HL-60/S4 (cell line): Measurements from ENCODE around the gene HEXIM1.

Experiments
- in situ Hi-C: fragments of 300-500 bp; cut with MboI; formaldehyde crosslinking; loops from 2 replicates; pipeline ENCODE4 v1.14.3; 2022; ENCODE audit warnings: low sequenced_read_pairs

Gene HEXIM1

DNA sequence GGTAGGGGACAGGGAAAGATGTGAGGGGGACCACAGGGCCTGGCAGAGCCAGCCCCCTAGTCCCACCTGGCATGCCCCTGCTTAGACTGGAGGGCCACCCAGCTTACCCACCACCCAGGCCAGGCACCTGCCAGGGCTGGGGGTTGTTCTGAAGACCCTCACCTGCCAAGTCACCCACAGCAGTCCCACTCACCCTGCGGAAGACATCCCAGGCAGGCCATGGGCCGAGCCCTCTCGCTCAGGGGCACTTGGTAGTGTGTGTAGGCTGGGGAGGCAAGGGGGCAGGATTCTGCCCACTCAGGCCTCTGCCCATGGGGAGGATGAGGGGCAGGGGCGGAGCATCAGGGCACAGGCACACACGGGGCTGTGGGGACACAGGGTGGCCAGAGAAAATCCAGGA is 19.9 kb upstream of the HEXIM1 start:
- in situ Hi-C loops: loop anchor here (10.0 kb wide), 1 partner anchor 354 kb away; no protein-coding TSS in a partner anchor

DNA sequence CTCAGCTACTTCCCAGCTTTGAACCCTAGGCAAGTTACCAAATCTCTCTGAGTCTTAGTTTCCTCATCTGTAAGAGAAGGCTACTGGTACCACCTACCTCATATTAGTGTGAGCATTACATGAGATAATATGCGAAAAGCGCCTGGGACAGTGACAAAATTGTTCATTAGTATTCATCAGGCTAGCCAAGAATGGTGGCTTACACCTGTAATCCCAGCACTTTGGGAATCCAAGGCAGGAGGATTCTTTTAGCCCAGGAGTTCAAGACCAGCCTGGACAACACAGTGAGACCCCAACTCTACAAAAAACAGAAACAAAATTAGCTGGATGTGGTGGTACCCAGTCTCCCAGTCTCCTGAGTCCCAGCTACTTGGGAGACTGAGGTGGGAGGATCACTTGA is 19.3 kb upstream of the HEXIM1 start:
- in situ Hi-C loops: loop anchor here (10.0 kb wide), 1 partner anchor 354 kb away; no protein-coding TSS in a partner anchor

DNA sequence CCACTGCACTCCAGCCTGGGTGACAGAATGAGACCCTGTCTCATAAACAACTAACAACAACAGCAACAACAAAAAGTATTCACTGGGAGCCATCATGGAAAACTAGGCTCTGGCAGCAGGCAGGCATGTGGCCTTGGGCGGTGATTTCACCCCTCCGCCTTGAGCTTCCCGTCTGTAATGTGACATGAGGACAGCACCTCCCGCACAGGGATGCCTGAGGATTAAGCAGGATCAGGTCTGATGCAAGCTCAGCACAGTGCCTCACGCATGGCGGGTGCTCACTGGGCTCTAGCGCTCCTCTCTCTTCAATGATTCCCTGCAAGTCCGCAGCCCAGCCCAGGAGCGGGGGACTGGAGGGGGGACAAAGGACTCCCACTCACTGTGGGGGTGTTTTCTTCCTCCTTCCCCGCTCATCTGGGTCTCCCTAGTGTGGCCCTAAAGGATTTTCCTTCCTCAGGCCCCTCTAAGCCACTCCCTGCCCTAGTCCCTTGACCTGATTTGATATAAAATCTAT is 18.8 kb upstream of the HEXIM1 start:
- in situ Hi-C loops: loop anchor here (10.0 kb wide), 1 partner anchor 355 kb away; no protein-coding TSS in a partner anchor

DNA sequence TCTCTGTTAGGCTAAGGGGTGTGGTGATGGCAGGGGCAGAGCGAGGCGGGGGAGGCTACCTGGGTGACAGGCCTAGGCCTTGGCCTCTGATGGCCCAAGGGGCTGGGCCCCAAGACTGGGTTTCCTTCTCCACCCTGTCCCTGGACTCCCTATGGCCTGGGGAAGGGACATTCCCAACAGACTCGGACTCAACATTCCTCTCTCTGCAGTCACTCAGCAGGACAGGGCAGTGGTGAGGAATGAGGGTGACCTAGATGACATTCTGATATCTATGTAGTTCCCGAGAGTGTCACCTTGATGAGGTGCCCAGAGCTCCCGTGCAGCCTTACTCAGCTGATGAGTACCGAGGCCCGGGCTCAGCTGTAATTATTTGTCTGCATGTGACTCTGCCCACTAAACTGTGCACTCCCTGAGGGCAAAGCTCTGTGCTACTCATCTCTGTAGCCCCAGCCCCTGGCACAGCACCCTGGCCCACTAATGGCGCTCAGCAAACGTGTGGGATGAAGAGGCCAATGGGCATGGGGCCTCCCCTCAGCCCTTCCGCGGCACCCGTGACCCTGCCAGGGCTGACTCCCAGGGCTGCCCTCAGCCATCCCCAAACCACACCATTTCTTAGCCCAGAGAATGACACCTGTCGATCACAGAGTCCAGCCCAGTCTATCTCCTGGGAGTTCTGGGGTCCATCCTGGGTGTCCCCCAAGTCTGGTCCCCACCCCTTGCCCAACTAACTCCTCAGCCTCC is 18.2 kb upstream of the HEXIM1 start:
- in situ Hi-C loops: loop anchor here (10.0 kb wide), 1 partner anchor 355 kb away; no protein-coding TSS in a partner anchor

GRCh38 chr17:45130681-45131615 is 17.3 kb upstream of the HEXIM1 start:
- in situ Hi-C loops: no loop called here

DNA sequence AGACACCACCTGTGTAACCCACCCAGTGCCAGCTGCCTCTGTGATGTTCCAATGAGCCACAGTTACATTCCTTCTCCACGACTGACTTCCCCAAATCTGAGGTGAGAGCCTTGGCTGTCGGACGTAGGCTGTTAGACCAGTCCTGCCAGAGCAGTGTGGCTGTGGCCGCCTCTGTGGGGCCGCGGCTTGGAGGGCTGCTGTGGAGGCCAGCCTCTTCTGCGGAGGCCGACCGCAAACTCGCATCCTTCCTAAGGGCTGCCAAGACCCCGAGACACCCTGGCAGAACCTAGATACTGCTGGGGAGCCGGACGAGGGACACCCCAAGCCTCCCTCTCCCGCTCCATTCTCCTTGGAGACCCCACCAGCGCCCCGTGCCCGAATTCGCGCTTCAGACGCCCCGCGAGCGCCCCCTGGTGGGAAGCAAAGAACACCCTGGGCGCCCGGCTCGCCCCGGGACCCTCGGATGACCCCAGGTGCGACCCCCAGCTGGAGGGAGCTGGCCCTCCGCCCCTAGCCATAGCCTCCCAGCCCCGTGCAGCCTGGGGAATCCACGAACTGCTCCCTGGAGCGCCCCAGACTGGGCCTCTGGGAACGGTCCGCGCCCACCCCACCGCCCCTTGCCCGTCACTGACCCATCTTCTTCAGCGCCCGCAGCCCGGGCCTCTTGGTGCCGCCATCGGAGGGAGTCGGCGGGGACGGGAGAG is 16.5 kb upstream of the HEXIM1 start:
- in situ Hi-C loops: no loop called here

DNA sequence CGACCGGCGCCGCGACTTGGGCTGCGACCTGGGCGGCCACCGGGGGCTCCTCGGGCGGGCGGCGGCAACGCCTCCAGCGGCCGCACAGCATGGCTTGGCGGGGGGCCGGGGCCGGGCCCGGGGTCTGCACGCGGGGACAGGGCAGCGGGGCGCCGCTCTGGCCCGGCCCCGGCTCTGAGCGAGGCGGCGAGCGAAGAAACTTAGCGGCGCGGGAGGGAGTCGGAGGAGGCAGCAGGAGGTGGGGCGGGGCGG is 16.0 kb upstream of the HEXIM1 start, which contains the start of gene PLCD3:
Gene PLCD3, minus strand, starts transcription at position 196 of the 252 bp plus-strand sequence. Its CDS starts 105 bp downstream, at position 91.
- in situ Hi-C loops: no loop called here

DNA sequence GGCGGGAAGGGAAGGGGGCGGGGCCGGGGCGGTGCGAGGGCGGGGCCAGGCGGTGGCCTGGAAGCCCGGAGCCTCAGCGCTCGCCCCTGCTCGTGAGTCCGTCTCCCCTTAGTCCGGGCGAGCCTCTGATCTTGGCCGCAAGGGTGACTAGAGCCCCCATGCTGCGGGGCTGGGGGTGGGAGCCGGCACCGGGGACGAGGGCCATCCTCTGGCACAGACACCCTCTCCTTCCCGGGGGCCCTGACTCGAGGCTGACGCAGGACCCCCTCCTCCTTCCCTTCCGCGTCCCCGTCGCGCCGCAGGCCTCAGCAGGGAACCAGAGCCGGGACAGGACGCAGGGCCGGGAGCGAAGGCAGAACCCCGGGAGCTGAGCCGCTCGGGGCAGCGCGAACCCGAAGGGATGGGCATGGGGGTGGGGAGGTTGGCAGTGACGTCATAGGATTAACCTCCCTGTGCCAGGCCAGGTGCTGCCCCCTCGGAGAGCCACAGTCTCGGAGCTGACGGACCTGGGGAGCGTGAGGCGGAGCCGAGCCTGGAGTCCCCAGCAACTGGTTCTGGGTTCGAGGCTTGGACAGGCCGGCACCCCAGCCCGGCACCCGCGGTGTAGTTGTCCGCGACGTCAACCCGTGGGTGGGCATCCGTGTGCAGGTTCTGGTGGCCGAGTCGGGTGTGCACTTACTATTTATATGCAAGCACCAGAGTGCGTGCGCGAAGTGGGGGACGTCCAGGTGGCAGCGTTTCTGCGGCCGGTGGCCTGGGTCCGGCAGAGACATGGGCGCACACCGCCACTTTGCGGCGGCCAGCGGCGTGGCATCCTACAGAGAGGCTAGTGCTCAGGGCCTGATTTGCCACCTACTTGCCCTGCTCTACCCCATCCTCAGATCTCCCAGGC is 15.5 kb upstream of the HEXIM1 start:
- in situ Hi-C loops: no loop called here

DNA sequence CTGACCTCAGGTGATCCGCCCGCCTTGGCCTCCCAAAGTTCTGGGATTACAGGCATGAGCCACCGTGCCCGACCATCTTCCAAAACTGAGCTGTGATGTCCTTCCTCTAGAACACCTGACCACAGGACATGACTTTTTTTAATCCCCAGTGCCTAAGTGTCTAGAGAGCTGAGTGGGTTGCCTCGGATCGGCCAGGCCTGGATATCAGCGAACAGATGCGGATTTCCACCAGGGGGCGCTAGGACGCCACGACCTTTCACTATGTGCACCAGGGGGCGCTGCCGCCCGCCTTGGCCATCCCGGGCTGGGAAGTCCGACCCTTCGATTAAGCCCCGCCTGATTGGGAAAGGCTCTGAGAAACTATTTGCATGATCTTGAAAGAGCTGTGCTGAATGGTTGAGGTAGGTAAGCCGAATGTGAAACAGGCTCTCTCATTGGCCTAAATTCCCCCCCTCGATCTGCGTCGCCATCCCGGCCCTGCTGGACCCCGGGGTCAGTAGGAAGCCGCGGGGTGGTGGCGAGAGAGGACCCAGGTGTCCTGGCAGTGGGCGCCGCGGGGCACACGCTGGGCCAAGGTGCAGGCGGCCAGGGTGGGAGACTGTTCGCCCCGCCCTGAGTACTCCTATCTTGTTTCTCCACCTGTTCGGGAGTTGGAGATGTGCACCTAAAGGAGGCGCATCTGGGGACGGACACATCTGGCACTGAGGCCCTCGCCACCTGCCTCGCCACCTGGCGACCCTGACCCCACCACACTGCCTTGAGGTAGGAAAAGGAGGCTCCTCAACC is 12.9 kb upstream of the HEXIM1 start, which contains the start of gene ACBD4:
Gene ACBD4, plus strand, starts transcription at position 496 of the 786 bp plus-strand sequence. CDS start 458 bp downstream, outside the sequence.
- in situ Hi-C loops: no loop called here

- in situ Hi-C loops: no loop called here
Measured at GRCh38 chr17:45135978-45136791, 12.1 kb upstream of the HEXIM1 start.

GRCh38 chr17:45136846-45137560 is 11.3 kb upstream of the HEXIM1 start:
- in situ Hi-C loops: no loop called here

DNA sequence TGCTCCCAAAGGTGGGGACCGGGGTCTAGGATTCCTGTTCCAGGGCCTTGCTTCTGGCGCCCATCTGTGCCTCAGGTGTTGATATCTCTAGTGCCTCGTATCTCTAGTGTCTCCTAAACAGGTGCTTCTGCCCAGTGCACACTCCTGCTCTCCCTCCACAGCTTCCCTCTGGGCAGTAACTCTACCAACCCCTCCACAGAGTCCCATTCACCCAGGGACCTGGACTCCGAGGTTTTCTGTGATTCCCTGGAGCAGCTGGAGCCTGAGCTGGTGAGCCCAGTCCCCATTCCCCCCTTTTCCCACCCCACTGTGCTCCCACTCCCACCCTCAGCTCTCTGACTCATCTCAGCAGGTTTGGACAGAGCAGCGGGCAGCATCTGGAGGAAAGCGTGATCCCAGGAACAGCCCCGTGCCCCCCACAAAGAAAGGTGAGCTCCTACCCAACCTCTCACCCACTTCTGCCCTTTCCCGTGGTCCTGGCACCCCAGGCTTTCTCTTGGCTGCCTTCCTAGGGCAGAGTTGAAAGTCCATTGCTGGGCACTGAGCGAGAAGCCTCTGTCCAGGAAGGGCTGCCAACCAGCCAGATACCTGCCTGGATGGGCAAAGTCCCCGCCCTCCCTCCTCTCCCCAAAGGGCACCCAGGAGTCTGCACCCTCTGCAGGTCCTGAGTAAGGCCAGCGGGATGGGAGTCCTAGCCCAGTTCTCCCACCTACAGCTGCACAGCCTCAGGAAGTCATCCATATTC is 10.5 kb upstream of the HEXIM1 start:
- in situ Hi-C loops: no loop called here

GRCh38 chr17:45138911-45139532 is 9.3 kb upstream of the HEXIM1 start:
- in situ Hi-C loops: no loop called here

- in situ Hi-C loops: no loop called here
Measured at GRCh38 chr17:45139533-45139920, 8.7 kb upstream of the HEXIM1 start.

- in situ Hi-C loops: loop anchor here (10.0 kb wide), 1 partner anchor 52 kb away; no protein-coding TSS in a partner anchor
Measured at GRCh38 chr17:45143094-45143670, 5.1 kb upstream of the HEXIM1 start.

DNA sequence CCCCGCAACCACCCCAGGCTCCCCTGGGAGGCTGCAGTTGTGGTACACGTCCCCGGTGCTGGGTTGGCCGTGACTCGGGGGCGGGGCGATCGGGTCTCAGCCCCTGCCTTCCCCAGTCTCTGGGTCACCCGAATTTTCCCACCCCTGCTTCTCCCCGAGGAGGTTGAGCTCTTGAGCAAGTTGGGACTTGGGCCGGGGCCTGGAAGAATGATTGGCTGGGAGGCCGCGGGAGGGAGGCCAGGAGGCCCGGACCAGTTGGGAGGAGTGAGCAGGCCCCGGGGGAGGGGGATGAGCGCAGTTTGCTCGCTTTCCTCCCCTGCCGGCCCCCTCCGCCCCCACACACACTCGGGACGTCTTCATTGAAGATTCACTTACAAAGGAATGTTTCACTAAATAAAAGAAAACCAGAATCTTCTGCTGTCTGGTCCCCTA is 4.5 kb upstream of the HEXIM1 start:
- in situ Hi-C loops: loop anchor here (10.0 kb wide), 1 partner anchor 51 kb away; no protein-coding TSS in a partner anchor
